Esophagus muscularis mucosa (tissue), 4 donors: Measurements from ENCODE around the gene MEGF6. TPM values are rescaled to one million over a fixed set of nuclear protein-coding genes. Genes with fewer than 3 reads are reported as not detected.

Experiments
- DNase-seq: peaks from one replicate; pipeline ENCODE4 v3.0.0-alpha.2; 2017; ENCODE audit errors: extremely low spot score
- H3K27ac ChIP-seq, 4 donors: fragments of 200-600 bp; sonication (generic); replicated peaks in 1 of 4; 1 replicate in 3 of 4; 2 replicates in 1 of 4; pipeline ENCODE4 v1.5.1; 2016 to 2019; ENCODE audit warnings: mild to moderate bottlenecking in 1 of 4
- H3K27me3 ChIP-seq, 4 donors: fragments of 200-600 bp; sonication (generic); one replicate each; pipeline versions ENCODE4 v1.5.1 to v1.6.0; 2016 to 2019
- H3K36me3 ChIP-seq, 4 donors: fragments of 200-600 bp; sonication (generic); one replicate each; pipeline ENCODE4 v1.5.1; 2016 to 2019
- H3K4me1 ChIP-seq, 4 donors: fragments of 200-600 bp; sonication (generic); one replicate each; pipeline ENCODE4 v1.5.1; 2016 to 2019
- H3K4me3 ChIP-seq, 4 donors: fragments of 200-600 bp; sonication (generic); 1 replicate in 2 of 4; 2 replicates in 2 of 4; pipeline ENCODE4 v1.5.1; 2016 to 2019; ENCODE audit warnings: mild to moderate bottlenecking in 4 of 4, moderate library complexity in 1 of 4
- H3K9me3 ChIP-seq, 4 donors: fragments of 200-600 bp; sonication (generic); 1 replicate in 3 of 4; 2 replicates in 1 of 4; pipeline ENCODE4 v1.5.1; 2016 to 2019
- EP300 ChIP-seq: sonication (generic); formaldehyde crosslinking; IDR thresholded peaks from one replicate; pipeline ENCODE4 v1.6.1; 2017; ENCODE audit warnings: antibody characterized with exemption
- POLR2A ChIP-seq: fragments of 450-650 bp; IDR thresholded peaks from one replicate; pipeline ENCODE4 v1.6.1; 2017; ENCODE audit warnings: antibody characterized with exemption, moderate library complexity, mild to moderate bottlenecking, low read depth
- POLR2AphosphoS5 ChIP-seq, 2 donors: sonication (generic); formaldehyde crosslinking; IDR thresholded peaks; one replicate each; pipeline ENCODE4 v1.6.1; 2017; ENCODE audit warnings: antibody characterized with exemption in 2 of 2
- WGBS: methylation state at CpG from one replicate; pipeline ENCODE4 v1.1.5; 2018; 5-methylcytosine and 5-hydroxymethylcytosine counted together
- intact Hi-C: fragments of 100-400 bp; cut with DNase I; formaldehyde crosslinking; loops from one replicate; pipeline ENCODE4 v1.15.1; 2023
- total RNA-seq, 4 donors: library from RNA; depleted of rRNA; stranded (reverse); fragments of >200 nt; gene quantifications; one replicate each; pipeline versions ENCODE4 v1.1.0 to v1.2.1, GENCODE V29; 2016
- TF ChIP-seq, protein P1 (sequence below), 3 experiments: fragments of 200-600 bp in 2 of 3; fragments of 450-650 bp in 1 of 3; sonication (generic) in 2 of 3; IDR thresholded peaks; one replicate each; pipeline ENCODE4 v1.5.1; 2017 to 2019; ENCODE audit warnings: antibody characterized with exemption in 3 of 3, mild to moderate bottlenecking in 2 of 3, moderate library complexity in 1 of 3

The MEGF6 gene
- total RNA-seq, 4 donors from 2014 or later, result 9.3 to 18.1 (median 12.7) TPM

DNA sequence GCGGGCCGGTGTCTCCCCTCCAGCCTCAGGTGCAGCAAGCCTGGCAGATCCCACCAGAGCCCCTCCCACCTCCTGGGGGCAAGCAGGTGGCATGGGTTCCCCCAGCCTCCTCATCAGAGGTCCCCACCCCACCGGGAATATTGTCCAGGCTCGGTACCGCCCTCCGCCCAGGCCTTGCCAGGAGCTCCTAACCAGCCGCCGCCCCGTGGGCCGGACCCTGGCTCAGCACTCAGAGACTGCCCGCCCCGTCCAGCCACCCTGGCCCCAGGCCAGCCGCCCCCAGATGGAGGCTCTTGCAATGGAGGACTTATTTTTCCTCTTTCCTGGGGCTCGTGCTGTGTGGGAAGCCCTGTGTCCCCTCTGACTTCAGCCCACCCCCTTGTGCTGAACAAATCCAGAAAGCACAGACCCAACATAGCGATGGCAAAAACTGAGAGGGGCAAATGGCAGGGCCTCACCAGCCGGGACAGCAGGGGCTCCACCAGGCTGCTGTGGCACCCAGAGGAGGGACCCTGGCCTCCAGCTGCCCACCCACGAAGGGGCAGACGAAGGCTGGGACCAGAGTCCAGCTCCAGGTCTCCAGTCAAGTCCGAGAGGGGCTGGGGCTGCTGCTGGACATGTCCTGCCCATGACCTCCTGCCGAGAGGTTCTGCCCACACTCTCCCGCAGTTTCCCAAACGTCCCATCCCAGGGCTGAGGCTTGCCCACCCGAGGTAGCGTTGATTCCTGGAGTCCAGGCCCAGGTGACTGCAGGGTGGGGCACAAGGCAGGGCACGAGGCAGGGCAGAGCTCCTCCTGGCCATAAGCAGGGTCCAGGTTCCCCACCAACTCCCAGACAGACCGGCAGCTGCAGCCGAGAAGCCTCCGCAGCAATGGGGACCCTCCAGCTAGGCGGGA, 7.5 kb downstream of the MEGF6 start:
- no peak overlapping the region for H3K4me3 ChIP-seq
- H3K4me1 ChIP-seq, result peaks cover 0 to 4% (median 2%) of the 10 kb centered on the region in 4 donors
- H3K27me3 ChIP-seq, result peaks cover 0 to 58% (median 2%) of the 10 kb centered on the region in 4 donors
- WGBS, result 78% methylated on average over 15 of the region's 29 CpGs
- no peak for TF ChIP-seq POLR2A
- TF ChIP-seq, protein P1, sequence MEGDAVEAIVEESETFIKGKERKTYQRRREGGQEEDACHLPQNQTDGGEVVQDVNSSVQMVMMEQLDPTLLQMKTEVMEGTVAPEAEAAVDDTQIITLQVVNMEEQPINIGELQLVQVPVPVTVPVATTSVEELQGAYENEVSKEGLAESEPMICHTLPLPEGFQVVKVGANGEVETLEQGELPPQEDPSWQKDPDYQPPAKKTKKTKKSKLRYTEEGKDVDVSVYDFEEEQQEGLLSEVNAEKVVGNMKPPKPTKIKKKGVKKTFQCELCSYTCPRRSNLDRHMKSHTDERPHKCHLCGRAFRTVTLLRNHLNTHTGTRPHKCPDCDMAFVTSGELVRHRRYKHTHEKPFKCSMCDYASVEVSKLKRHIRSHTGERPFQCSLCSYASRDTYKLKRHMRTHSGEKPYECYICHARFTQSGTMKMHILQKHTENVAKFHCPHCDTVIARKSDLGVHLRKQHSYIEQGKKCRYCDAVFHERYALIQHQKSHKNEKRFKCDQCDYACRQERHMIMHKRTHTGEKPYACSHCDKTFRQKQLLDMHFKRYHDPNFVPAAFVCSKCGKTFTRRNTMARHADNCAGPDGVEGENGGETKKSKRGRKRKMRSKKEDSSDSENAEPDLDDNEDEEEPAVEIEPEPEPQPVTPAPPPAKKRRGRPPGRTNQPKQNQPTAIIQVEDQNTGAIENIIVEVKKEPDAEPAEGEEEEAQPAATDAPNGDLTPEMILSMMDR (IDR thresholded peaks at IDR 0.05), result no peak
- no peak for TF ChIP-seq POLR2AphosphoS5 (IDR thresholded peaks at IDR 0.05)
- no peak for TF ChIP-seq EP300
- no peak overlapping the region for H3K27ac ChIP-seq
- DNase-seq, result no peak
- H3K9me3 ChIP-seq, result no peaks in the 10 kb centered on the region
- H3K36me3 ChIP-seq, result no peaks in the 10 kb centered on the region
- intact Hi-C loops, result no loop called here

DNA sequence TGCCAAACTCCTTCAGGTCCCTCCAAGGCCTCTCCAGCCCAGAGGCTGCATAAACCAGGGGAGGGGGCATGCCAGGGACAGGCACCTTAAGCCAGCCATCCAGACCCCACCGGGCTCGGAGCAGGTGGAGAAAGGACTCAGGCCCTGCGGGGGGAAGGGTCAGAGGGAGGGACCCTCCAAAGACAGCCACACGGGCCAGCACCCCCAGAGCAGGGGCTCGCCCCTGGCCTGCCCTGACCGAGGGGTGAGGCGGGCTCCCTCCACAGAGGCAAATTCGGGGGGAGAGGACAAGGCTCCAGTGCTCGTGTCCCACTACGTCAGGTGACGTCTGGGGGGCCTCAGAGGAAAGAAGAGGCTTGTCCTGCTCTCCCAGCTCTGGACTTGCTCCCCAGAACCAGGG, 8.2 kb downstream of the MEGF6 start:
- WGBS, result 95% methylated on average over 11 of the region's 11 CpGs
- Histone ChIP-seq H3K4me1 (peaks cover 6 to 10% (median 8%) of the 10 kb centered on the region in 4 donors), H3K27ac (no peak overlapping the region), H3K9me3 (no peaks in the 10 kb centered on the region), H3K36me3 (no peaks in the 10 kb centered on the region), H3K4me3 (no peak overlapping the region), H3K27me3 (peaks cover 0 to 58% (median 0%) of the 10 kb centered on the region in 4 donors)
- intact Hi-C loops, result no loop called here
- TF ChIP-seq POLR2A (no peak), EP300 (no peak), POLR2AphosphoS5 (IDR thresholded peaks at IDR 0.05) (no peak)
- TF ChIP-seq, protein P1 (IDR thresholded peaks at IDR 0.05), result no peak
- no peak for DNase-seq

DNA sequence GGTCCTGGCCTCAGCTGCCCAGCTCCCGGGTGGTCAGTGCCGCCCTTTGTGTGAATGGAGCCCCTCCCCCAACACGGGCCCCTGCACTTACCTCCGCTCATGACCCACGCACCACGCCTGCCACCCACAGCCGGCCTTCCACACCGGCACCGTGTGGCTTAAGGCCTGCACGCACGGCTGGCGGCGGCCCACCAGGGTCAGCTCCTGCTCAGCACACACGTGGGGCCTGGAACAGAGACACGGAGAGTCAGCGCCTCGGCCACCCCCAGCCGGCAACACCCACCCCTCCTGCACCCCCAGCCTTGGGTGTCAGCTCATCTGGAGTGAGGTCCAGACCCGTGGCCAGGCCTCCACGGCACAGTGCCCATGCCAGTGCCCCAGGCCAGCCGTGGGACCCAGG, 8.9 kb downstream of the MEGF6 start:
- no peaks in the 10 kb centered on the region for H3K36me3 ChIP-seq
- TF ChIP-seq POLR2AphosphoS5 (IDR thresholded peaks at IDR 0.05) (no peak), EP300 (no peak), POLR2A (no peak)
- TF ChIP-seq, protein P1 (IDR thresholded peaks at IDR 0.05), result no peak
- peaks cover 0 to 54% (median 0%) of the 10 kb centered on the region in 4 donors for H3K27me3 ChIP-seq
- intact Hi-C loops, result no loop called here
- peaks cover 12 to 18% (median 16%) of the 10 kb centered on the region in 4 donors for H3K4me1 ChIP-seq
- H3K9me3 ChIP-seq, result no peaks in the 10 kb centered on the region
- no peak for DNase-seq
- no CpG with 5 or more reads among the region's 21 CpGs for WGBS
- no peak overlapping the region for H3K4me3 ChIP-seq
- H3K27ac ChIP-seq, result no peak overlapping the region

DNA sequence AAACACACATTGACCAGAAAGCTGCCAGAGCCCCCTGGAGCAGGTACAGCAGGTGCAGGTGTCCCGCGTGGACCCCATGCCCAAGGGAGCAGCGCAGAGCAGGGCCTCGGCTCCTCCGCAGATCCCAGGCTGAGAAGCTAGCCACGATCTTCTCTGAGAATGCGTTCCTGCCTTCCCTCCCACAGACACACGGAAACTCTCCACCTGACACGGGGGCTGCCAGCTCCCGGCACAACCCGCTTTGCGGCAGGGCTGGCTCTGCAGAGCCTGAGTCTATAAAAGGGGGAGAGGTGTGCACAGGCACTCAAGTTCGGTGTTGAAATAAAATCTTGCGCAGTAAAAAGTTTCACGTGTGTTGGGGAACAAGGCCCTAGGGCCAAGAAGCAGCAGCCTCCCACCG, 9.6 kb downstream of the MEGF6 start:
- Histone ChIP-seq H3K4me1 (peaks cover 12 to 23% (median 21%) of the 10 kb centered on the region in 4 donors), H3K27ac (no peak overlapping the region), H3K36me3 (no peaks in the 10 kb centered on the region), H3K4me3 (no peak overlapping the region), H3K9me3 (no peaks in the 10 kb centered on the region), H3K27me3 (peaks cover 0 to 48% (median 0%) of the 10 kb centered on the region in 4 donors)
- TF ChIP-seq EP300, result no peak
- TF ChIP-seq, protein P1 (IDR thresholded peaks at IDR 0.05), result no peak
- TF ChIP-seq POLR2AphosphoS5 (IDR thresholded peaks at IDR 0.05), result no peak
- no peak for TF ChIP-seq POLR2A
- DNase-seq, result no peak
- 84% methylated on average over 15 of the region's 16 CpGs for WGBS
- intact Hi-C loops, result no loop called here
